Measurements from ENCODE around the gene CPXM2. TPM values are rescaled to one million over a fixed set of nuclear protein-coding genes. Genes with fewer than 3 reads are reported as not detected.

Gene CPXM2
- total RNA-seq, 1 experiment from 2014 or later, result 0.12 TPM

DNA sequence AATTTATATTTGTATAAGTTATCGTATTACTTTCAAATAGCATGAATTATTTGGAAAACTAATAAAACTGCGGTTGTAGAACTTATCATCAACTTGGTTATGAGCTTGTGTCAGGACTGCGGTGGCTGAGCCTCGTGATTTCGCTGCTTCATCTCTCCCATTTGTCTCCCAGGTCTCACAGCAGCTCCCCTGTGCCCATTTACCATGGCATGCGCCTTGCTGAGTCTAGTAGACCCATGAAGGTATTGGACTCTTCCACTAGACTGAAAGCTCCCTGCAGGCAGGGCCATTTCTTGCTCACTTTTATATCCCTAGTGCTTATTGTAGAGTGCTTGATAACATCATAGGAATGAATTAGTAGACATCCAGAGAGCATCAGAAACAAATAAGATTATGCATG lies 53.9 kb downstream of the CPXM2 start (continued):
- TF ChIP-seq, protein P1, sequence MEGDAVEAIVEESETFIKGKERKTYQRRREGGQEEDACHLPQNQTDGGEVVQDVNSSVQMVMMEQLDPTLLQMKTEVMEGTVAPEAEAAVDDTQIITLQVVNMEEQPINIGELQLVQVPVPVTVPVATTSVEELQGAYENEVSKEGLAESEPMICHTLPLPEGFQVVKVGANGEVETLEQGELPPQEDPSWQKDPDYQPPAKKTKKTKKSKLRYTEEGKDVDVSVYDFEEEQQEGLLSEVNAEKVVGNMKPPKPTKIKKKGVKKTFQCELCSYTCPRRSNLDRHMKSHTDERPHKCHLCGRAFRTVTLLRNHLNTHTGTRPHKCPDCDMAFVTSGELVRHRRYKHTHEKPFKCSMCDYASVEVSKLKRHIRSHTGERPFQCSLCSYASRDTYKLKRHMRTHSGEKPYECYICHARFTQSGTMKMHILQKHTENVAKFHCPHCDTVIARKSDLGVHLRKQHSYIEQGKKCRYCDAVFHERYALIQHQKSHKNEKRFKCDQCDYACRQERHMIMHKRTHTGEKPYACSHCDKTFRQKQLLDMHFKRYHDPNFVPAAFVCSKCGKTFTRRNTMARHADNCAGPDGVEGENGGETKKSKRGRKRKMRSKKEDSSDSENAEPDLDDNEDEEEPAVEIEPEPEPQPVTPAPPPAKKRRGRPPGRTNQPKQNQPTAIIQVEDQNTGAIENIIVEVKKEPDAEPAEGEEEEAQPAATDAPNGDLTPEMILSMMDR (IDR thresholded peaks at IDR 0.05 in 2 of 3, conservative IDR thresholded peaks at IDR 0.05 in 1 of 3; ENCODE audit: borderline replicate concordance in 1 of 3, insufficient read depth in 1 of 3, low read depth in 2 of 3, low read length in 2 of 3), result no peak
- no peak for TF ChIP-seq CBX3 (IDR thresholded peaks at IDR 0.05; ENCODE audit: low read depth)
- TF ChIP-seq REST (IDR thresholded peaks at IDR 0.05; ENCODE audit: low read depth), result no peak

DNA sequence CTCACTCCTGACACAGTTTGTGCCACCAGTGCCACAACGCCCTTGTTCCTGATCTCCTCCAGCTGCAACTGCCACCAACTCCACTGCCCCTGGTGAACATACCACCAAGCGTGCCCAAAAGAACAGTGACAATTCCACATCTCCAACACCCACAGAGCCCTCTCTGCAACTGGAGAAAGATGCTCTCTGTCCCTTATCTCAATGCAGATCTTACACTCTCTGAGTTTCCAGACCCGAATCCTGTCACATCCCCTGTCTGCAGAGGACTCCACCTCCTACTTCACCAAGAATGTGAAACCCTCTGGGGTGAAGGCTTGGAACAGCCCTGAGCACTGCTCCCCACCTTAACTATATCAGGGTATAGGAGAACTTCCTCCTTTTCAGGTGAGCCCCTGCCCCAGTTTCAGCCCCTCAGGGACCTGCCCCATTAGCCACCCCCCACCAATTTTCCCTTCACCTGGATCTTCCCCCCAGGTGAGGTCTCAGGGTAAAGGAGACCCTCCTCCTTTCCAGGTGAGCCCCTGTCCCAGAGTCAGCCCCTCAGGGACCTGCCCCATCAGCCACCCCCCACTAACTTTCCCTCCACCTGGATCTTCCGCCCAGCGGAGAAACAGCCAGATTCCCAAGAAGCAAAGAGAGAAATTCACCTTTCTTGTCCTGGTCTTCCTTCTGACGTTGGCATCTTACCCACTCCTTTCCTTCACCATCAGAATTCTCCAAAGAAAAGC lies 55.0 kb downstream of the CPXM2 start:
- H3K4me3 ChIP-seq (replicated peaks in 1 of 2; ENCODE audit: low read depth in 1 of 2, low read length in 2 of 2), result no peak overlapping the region
- no peaks in the 10 kb centered on the region for H4K20me1 ChIP-seq (ENCODE audit: insufficient read depth)
- ChIA-PET RAD21 (ENCODE audit: low non-redundant PET in 1 of 2, low total read pairs in 2 of 2, uncharacterized antibody in 2 of 2, unreplicated experiment in 2 of 2) (no interaction called here), POLR2A (no interaction called here), CTCF (no interaction called here)
- no peaks in the 10 kb centered on the region for H3K79me2 ChIP-seq (ENCODE audit: insufficient read depth, low read length)
- ATAC-seq (no peak), DNase-seq (ENCODE audit: low read depth, low spot score) (no peak)
- H3K36me3 ChIP-seq (ENCODE audit: control insufficient read depth in 1 of 2, insufficient read depth in 2 of 2, low read length in 2 of 2), result no peaks in the 10 kb centered on the region
- no peaks in the 10 kb centered on the region for H3K9me2 ChIP-seq (ENCODE audit: insufficient read depth)
- H3K4me1 ChIP-seq (ENCODE audit: control insufficient read depth in 1 of 2, insufficient read depth in 2 of 2, low read length in 2 of 2), result no peaks in the 10 kb centered on the region
- intact Hi-C loops (cut with micrococcal nuclease), result no loop called here
- H3K27ac ChIP-seq (ENCODE audit: low read depth, low read length), result no peak overlapping the region
- no TSS peak for BruUV-seq (replicated peaks)
- no peak overlapping the region for H3K9ac ChIP-seq (ENCODE audit: low read length)
- no peak overlapping the region for H3K4me2 ChIP-seq (ENCODE audit: low read length)
- TF ChIP-seq EGR1 (IDR thresholded peaks at IDR 0.05; ENCODE audit: low read depth), result no peak
- no peak for TF ChIP-seq CBX3 (IDR thresholded peaks at IDR 0.05; ENCODE audit: low read depth)
- TF ChIP-seq FOSL1 (IDR thresholded peaks at IDR 0.05; ENCODE audit: low read depth), result no peak
- no peak for TF ChIP-seq EZH2phosphoT487 (IDR thresholded peaks at IDR 0.05; ENCODE audit: borderline replicate concordance)
- no peak for TF ChIP-seq EZH2 (IDR thresholded peaks at IDR 0.05)
- TF ChIP-seq SRF (IDR thresholded peaks at IDR 0.05; ENCODE audit: low read depth), result no peak
- no peak for TF ChIP-seq JUND (IDR thresholded peaks at IDR 0.05)
- no peak for TF ChIP-seq RAD21 (IDR thresholded peaks at IDR 0.05; ENCODE audit: low read depth)
- no peak for TF ChIP-seq ZNF274 (IDR thresholded peaks at IDR 0.05; ENCODE audit: low read depth, low read length)
- H3K27me3 ChIP-seq (ENCODE audit: insufficient read depth, low read length), result peaks cover 71% of the 10 kb centered on the region
- no peak overlapping the region for H2AFZ ChIP-seq (ENCODE audit: low read depth, low read length, poor library complexity, severe bottlenecking)
- no peaks in the 10 kb centered on the region for H3K9me3 ChIP-seq (ENCODE audit: control insufficient read depth in 1 of 2, insufficient read depth in 1 of 2, low read depth in 1 of 2, low read length in 2 of 2)

All from HCT116 (cell line).